Small intestine (tissue), 7 donors: ENCODE measurements around the gene CLDN10. TPM values are rescaled to one million over a fixed set of nuclear protein-coding genes. Genes with fewer than 3 reads are reported as not detected.

Source experiments
- DNase-seq, 2 donors: peaks; one replicate each; pipeline versions ENCODE4 v3.0.0 to v3.0.0-alpha.2; 2013
- FAIRE-seq: peaks from 2 replicates; lab custom pipeline; 2012; peaks lifted over from hg19 to GRCh38; lab: Jason Lieb, UNC
- H3K27ac ChIP-seq, 3 donors: one replicate each; pipeline ENCODE4 v1.5.1; 2013; ENCODE audit warnings: low read length in 2 of 3, mild to moderate bottlenecking in 2 of 3, control low read depth in 1 of 3, inconsistent platforms in 1 of 3, low read depth in 1 of 3, moderate library complexity in 1 of 3
- H3K27me3 ChIP-seq, 3 donors: one replicate each; pipeline ENCODE4 v1.6.1; 2013; ENCODE audit warnings: low read length in 3 of 3, inconsistent platforms in 1 of 3; ENCODE audit not compliant: control insufficient read depth in 3 of 3, insufficient read depth in 3 of 3
- H3K36me3 ChIP-seq, 3 donors: one replicate each; pipeline ENCODE4 v1.6.1; 2013; ENCODE audit warnings: low read length in 3 of 3, inconsistent platforms in 1 of 3, low read depth in 1 of 3, mild to moderate bottlenecking in 1 of 3, moderate library complexity in 1 of 3; ENCODE audit not compliant: control insufficient read depth in 3 of 3, insufficient read depth in 2 of 3
- H3K4me1 ChIP-seq, 3 donors: one replicate each; pipeline ENCODE4 v1.6.1; 2013; ENCODE audit warnings: low read length in 2 of 3, inconsistent platforms in 1 of 3, low read depth in 1 of 3, mild to moderate bottlenecking in 1 of 3, moderate library complexity in 1 of 3; ENCODE audit not compliant: control insufficient read depth in 3 of 3, insufficient read depth in 2 of 3
- H3K4me3 ChIP-seq, 3 donors: one replicate each; pipeline ENCODE4 v1.5.1; 2013; ENCODE audit warnings: low read length in 3 of 3, control low read depth in 1 of 3, inconsistent platforms in 1 of 3, low read depth in 1 of 3, mild to moderate bottlenecking in 1 of 3, moderate library complexity in 1 of 3
- H3K9me3 ChIP-seq, 2 donors: one replicate each; pipeline ENCODE4 v1.6.1; 2013; ENCODE audit warnings: low read depth in 1 of 2, low read length in 1 of 2; ENCODE audit not compliant: control insufficient read depth in 2 of 2, insufficient read depth in 1 of 2
- WGBS, 3 donors: extraction: QIAGEN DNeasy Blood & Tissue Kit; methylation state at CpG; one replicate each; pipeline ENCODE4 v1.1.7; 2013; 5-methylcytosine and 5-hydroxymethylcytosine counted together
- polyA plus RNA-seq, 4 donors: library from polyadenylated mRNA; stranded (reverse) in 3 of 4; unstranded in 1 of 4; fragments of 200-250 nt in 3 of 4; fragments of 120-200 nt in 1 of 4; gene quantifications; one replicate each; pipeline versions ENCODE4 v1.2.1 to v1.2.3, GENCODE V29; 2013
- donor health status: healthy with polysubstance abuse.
- donor health status: control.
- donor health status: control.
- donor health status: Bipolar disorder and iron deficiency.
- donor health status: healthy.

The CLDN10 gene
- polyA plus RNA-seq, 4 donors: 0.09 to 0.54 TPM; not detected in 2

DNA sequence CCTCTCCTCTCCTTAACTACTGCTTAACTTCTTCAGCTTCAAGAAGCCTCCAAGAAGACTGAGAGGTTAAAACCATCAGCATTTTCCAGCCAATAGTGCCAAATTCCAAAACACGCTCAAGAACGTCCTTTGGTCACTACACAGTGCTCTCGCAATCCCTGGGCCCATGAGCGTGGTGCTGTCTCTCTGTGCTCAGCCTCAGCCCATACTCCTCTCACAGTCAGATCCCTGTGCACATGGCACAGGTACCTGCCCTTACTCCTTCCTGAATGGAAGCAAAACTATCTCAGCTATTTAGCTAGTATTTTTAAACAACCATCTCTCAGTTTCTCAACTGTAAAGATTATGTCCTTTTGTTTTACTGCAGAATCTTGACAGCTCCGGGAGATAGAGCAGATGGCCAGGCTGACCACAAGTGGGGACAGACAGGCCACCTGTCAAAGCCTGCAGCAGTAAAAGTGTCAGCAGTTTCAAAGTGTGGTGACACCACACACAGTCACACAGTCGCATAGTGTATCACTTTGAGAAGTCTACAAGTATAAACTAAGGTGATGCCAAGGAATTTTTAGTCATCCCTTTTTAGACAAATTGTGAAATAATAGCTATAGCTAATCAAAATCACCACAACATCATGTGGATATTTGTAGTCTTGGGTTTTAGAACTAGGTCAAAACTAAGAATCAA is 56.3 kb downstream of the CLDN10 start:
- Histone ChIP-seq H3K27ac (no peak overlapping the region), H3K36me3 (peaks cover 0 to 3% (median 0%) of the 10 kb centered on the region in 3 donors), H3K4me1 (peaks cover 0 to 3% (median 3%) of the 10 kb centered on the region in 3 donors), H3K9me3 (no peaks in the 10 kb centered on the region), H3K4me3 (no peak overlapping the region), H3K27me3 (no peaks in the 10 kb centered on the region)
- FAIRE-seq (no peak), DNase-seq (no peak)
- 67 to 79% (median 76%) methylated on average over 6 of the region's 6 CpGs for WGBS, 3 donors

- Histone ChIP-seq H3K9me3 (no peaks in the 10 kb centered on the region), H3K27me3 (no peaks in the 10 kb centered on the region), H3K27ac (no peak overlapping the region), H3K36me3 (peaks cover 0 to 5% (median 0%) of the 10 kb centered on the region in 3 donors), H3K4me1 (no peaks in the 10 kb centered on the region), H3K4me3 (no peak overlapping the region)
- 79 to 90% (median 83%) methylated on average over 7 of the region's 7 CpGs for WGBS, 3 donors
- FAIRE-seq: no peak
- DNase-seq: no peak
These were observed 62.2 kb downstream of the CLDN10 start for GRCh38 chr13:95614641-95615245.

DNA sequence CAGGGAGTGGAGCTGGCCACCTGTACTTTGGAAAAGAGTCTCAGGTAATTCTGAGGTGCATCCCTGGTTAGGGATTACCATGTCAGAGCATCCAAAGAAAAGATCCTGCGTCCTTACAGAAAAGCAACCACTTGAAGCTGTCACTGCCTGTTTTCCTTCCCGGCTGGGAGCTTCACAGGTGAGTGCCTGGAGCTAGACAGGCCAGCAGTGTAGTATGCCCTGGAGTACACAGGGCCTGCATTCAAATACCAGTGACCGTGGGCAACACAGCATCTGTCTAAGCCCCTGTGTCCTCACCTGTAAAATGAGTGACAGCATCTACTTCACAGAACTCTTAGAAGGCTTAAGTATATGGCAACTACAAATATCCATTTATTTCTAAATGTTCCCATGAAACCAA is 63.0 kb downstream of the CLDN10 start:
- Histone ChIP-seq H3K27me3 (no peaks in the 10 kb centered on the region), H3K4me1 (no peaks in the 10 kb centered on the region), H3K9me3 (no peaks in the 10 kb centered on the region), H3K36me3 (peaks cover 0 to 5% (median 0%) of the 10 kb centered on the region in 3 donors), H3K27ac (no peak overlapping the region), H3K4me3 (no peak overlapping the region)
- 76 to 90% (median 86%) methylated on average over 3 of the region's 3 CpGs for WGBS, 3 donors
- no peak for FAIRE-seq
- no peak for DNase-seq

GRCh38 chr13:95620030-95620824 is 67.7 kb downstream of the CLDN10 start:
- Histone ChIP-seq H3K27ac (no peak overlapping the region), H3K36me3 (peaks cover 0 to 12% (median 0%) of the 10 kb centered on the region in 3 donors), H3K9me3 (no peaks in the 10 kb centered on the region), H3K27me3 (no peaks in the 10 kb centered on the region), H3K4me1 (no peaks in the 10 kb centered on the region), H3K4me3 (no peak overlapping the region)
- DNase-seq: no peak
- WGBS, 3 donors: 72 to 83% (median 74%) methylated on average over 2 of the region's 2 CpGs
- no peak for FAIRE-seq

- Histone ChIP-seq H3K4me1 (no peaks in the 10 kb centered on the region), H3K36me3 (peaks cover 0 to 10% (median 0%) of the 10 kb centered on the region in 3 donors), H3K27me3 (no peaks in the 10 kb centered on the region), H3K27ac (no peak overlapping the region), H3K4me3 (no peak overlapping the region), H3K9me3 (no peaks in the 10 kb centered on the region)
- DNase-seq (no peak), FAIRE-seq (no peak)
- WGBS, 3 donors: 81 to 84% (median 82%) methylated on average over 10 of the region's 10 CpGs
These were observed 68.4 kb downstream of the CLDN10 start for GRCh38 chr13:95620825-95621498.

DNA sequence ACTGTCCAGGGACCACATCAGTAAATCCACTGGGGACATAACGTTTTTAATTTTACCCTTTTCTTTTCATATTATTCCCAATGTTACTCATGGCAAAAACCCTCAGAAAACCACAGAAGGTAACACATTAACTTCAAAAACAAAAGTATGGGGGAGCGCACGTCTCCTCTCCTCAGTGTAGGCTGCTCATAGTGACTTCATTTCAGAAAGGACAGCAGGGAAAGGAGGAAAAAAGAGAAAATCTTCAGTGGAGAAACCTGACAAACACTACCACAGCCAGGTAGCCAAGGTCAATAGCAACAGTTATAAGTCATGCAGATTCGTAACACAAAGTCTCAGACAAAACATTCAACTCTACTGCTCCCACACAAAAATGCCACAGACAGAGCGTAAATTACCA is 70.6 kb downstream of the CLDN10 start:
- Histone ChIP-seq H3K27me3 (no peaks in the 10 kb centered on the region), H3K4me1 (no peaks in the 10 kb centered on the region), H3K4me3 (no peak overlapping the region), H3K27ac (no peak overlapping the region), H3K9me3 (no peaks in the 10 kb centered on the region), H3K36me3 (peaks cover 0 to 9% (median 0%) of the 10 kb centered on the region in 3 donors)
- no peak for FAIRE-seq
- no peak for DNase-seq
- WGBS, 3 donors: 41 to 44% (median 42%) methylated on average over 5 of the region's 5 CpGs

- H3K27me3 ChIP-seq: no peaks in the 10 kb centered on the region
- 3 to 17% (median 6%) methylated on average over 5 of the region's 5 CpGs for WGBS, 3 donors
- no peaks in the 10 kb centered on the region for H3K4me1 ChIP-seq
- H3K9me3 ChIP-seq: no peaks in the 10 kb centered on the region
- peaks cover 0 to 10% (median 0%) of the 10 kb centered on the region in 3 donors for H3K36me3 ChIP-seq
- DNase-seq: peak; percentile 47 to 68
- no peak overlapping the region for H3K4me3 ChIP-seq
- H3K27ac ChIP-seq: no peak overlapping the region
- no peak for FAIRE-seq
These were observed 71.5 kb downstream of the CLDN10 start for GRCh38 chr13:95624020-95624419.

GRCh38 chr13:95626768-95627167 is 74.2 kb downstream of the CLDN10 start:
- peaks cover 0 to 9% (median 0%) of the 10 kb centered on the region in 3 donors for H3K36me3 ChIP-seq
- DNase-seq: no peak
- no peak for FAIRE-seq
- H3K4me3 ChIP-seq: no peak overlapping the region
- H3K4me1 ChIP-seq: no peaks in the 10 kb centered on the region
- H3K27me3 ChIP-seq: peaks cover 0 to 4% (median 0%) of the 10 kb centered on the region in 3 donors
- H3K27ac ChIP-seq: no peak overlapping the region
- H3K9me3 ChIP-seq: no peaks in the 10 kb centered on the region
